ENCODE data around the gene LRBA. TPM values are rescaled to one million over a fixed set of nuclear protein-coding genes. Genes with fewer than 3 reads are reported as not detected.

LRBA gene
- total and polyA plus RNA-seq, 2 of the 4 experiments (the other 2 are of a cell fraction) = 10.2 to 51.6 TPM

- dilution Hi-C loops (cut with HindIII; ENCODE audit: low sequenced_read_pairs, unreplicated experiment) (no loop called here), in situ Hi-C loops (cut with MboI; ENCODE audit: low sequenced_read_pairs) (no loop called here), intact Hi-C loops (cut with micrococcal nuclease) (no loop called here)
- Histone ChIP-seq H3K18ac (ENCODE audit: low read depth, low read length) (no peak overlapping the region), H2BK20ac (ENCODE audit: low read depth, low read length) (no peak overlapping the region), H3K79me1 (ENCODE audit: low read depth in 1 of 2, low read length in 2 of 2) (no peaks in the 10 kb centered on the region), H2BK15ac (ENCODE audit: low read depth, low read length) (no peak overlapping the region), H2AK5ac (ENCODE audit: low read depth, low read length) (no peak overlapping the region), H3K27me3 (ENCODE audit: control insufficient read depth, insufficient read depth, low read length) (no peaks in the 10 kb centered on the region), H4K91ac (ENCODE audit: insufficient read depth, low read depth, low read length) (no peak overlapping the region), H3K4me3 (ENCODE audit: insufficient read depth, low read depth, low read length) (no peak overlapping the region), H3K4me1 (ENCODE audit: control insufficient read depth, insufficient read depth, low read length) (no peaks in the 10 kb centered on the region), H3K9ac (ENCODE audit: low read depth, low read length) (no peak overlapping the region), H3K9me3 (ENCODE audit: control insufficient read depth, insufficient read depth, low read length) (no peaks in the 10 kb centered on the region), H3K23ac (ENCODE audit: low read depth, low read length) (no peak overlapping the region), H3K4me2 (ENCODE audit: low read depth, low read length) (no peak overlapping the region), H2BK5ac (ENCODE audit: low read depth, low read length, poor library complexity, severe bottlenecking) (no peak overlapping the region), H2BK120ac (ENCODE audit: low read depth, low read length) (no peak overlapping the region), H4K8ac (ENCODE audit: low read depth in 2 of 2, low read length in 2 of 2) (no peak overlapping the region), H2AK9ac (replicated peaks; ENCODE audit: low read depth, low read length, poor library complexity) (no peak overlapping the region), H3K27ac (ENCODE audit: insufficient read depth, low read length) (no peak overlapping the region), H3K4ac (ENCODE audit: low read depth, low read length) (no peak overlapping the region), H4K5ac (ENCODE audit: low read depth, low read length) (no peak overlapping the region), H3K36me3 (ENCODE audit: control insufficient read depth, insufficient read depth, low read length) (no peaks in the 10 kb centered on the region), H3K14ac (replicated peaks; ENCODE audit: low read depth, low read length) (no peak overlapping the region), H3K9me1 (ENCODE audit: insufficient read depth, low read length) (no peaks in the 10 kb centered on the region; the same call in 1 of the 2 replicates), H3K56ac (ENCODE audit: extremely low read depth, insufficient read depth, low read length) (no peak overlapping the region), H2AFZ (replicated peaks; ENCODE audit: low read length, poor library complexity) (no peak overlapping the region), H4K20me1 (ENCODE audit: insufficient read depth, low read length) (no peaks in the 10 kb centered on the region)
- no peak for TF ChIP-seq CHD1 (IDR thresholded peaks at IDR 0.05; ENCODE audit: low read depth, low read length)
- TF ChIP-seq RFX5 (IDR thresholded peaks at IDR 0.05; ENCODE audit: low read depth, low read length) = no peak
- TF ChIP-seq BHLHE40 (IDR thresholded peaks at IDR 0.05; ENCODE audit: low read depth, low read length) = no peak
- TF ChIP-seq CEBPB (IDR thresholded peaks at IDR 0.05; ENCODE audit: low read depth, low read length) = no peak
- no peak for TF ChIP-seq POLR2A (IDR thresholded peaks at IDR 0.05; ENCODE audit: low read depth, low read length)
- no peak for TF ChIP-seq RAD21 (IDR thresholded peaks at IDR 0.05; ENCODE audit: low read length)
- TF ChIP-seq MXI1 (IDR thresholded peaks at IDR 0.05; ENCODE audit: borderline replicate concordance, low read depth, low read length) = no peak
- TF ChIP-seq CTCF (conservative IDR thresholded peaks at IDR 0.05; ENCODE audit: low read depth, low read length) = no peak
- no peak for TF ChIP-seq MAZ (IDR thresholded peaks at IDR 0.05; ENCODE audit: borderline replicate concordance, low read depth, low read length)
- TF ChIP-seq SMC3 (IDR thresholded peaks at IDR 0.05; ENCODE audit: low read depth, low read length) = no peak
- TF ChIP-seq NFE2L2 (IDR thresholded peaks at IDR 0.05; ENCODE audit: low read depth, low read length) = no peak
- no peak for TF ChIP-seq MAFK (IDR thresholded peaks at IDR 0.05; ENCODE audit: low read depth, low read length)
- no peak for DNase-seq
- ATAC-seq (ENCODE audit: low read depth) = no peak
- ChIA-PET CTCF (no interaction called here), POLR2A (ENCODE audit: unreplicated experiment) (no interaction called here)
- BruUV-seq (replicated peaks) = no TSS peak
- WGBS, 2 experiments (ENCODE audit: extremely low coverage in 2 of 2, insufficient read length in 1 of 2) = no CpG with 5 or more reads among the region's 4 CpGs
These were observed 647.8 kb downstream of the LRBA start for GRCh38 chr4:150367326-150367725.
